Inflammatory macrophage (primary cell): ENCODE data around the gene SLC23A1.
A peak's percentile ranks its signal among the peaks of the same experiment; 100 is the strongest.
"Not testable (repeated sequence)": the region's sequence is repeated elsewhere in the genome, so short reads cannot be mapped to it uniquely, and the experiment has no call there.

Source experiments
- DNase-seq, 2 donors: peaks; one replicate each; pipeline ENCODE4 v3.0.0-alpha.2; 2020 to 2022

Gene SLC23A1

GRCh38 chr5:139389701-139390638 is 6.9 kb upstream of the SLC23A1 start, which contains the start of gene MZB1:
TSS of gene MZB1 (minus strand) at chr5:139389913. CDS start at chr5:139389856, 57 bp downstream.
- DNase-seq: no peak

DNA sequence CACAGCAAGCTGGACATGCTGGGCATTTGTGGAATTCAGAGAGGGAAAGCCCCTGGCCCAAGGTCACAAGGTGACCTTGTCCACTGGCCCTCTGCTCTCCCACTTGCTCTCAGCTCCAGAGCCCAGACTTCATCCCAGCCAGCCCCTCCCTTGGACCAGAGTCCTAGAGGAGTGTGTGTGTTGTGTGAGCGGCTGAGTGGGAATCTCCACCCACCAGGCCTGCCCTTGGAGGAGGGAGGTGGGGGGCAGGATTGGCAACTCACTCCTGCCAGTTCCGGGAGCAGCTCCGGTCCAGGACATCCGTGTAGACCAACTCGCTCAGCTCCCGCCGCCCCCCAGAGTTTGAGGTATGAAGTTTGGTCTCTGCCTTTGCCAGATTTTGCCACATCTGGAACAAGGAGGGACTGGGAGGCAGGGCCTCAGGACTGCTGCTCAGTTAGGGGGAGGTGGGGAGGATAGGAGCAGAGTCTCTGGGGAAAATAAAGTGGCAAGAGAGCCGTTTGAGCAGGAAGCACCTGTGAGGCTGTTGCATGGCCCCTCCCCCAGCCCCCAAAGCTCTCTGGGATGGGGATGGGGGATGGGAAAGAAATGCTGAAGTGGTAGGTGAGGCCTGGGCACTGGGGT is 5.2 kb upstream of the SLC23A1 start:
- DNase-seq: no peak

- no peak for DNase-seq
These were observed 4.6 kb upstream of the SLC23A1 start for GRCh38 chr5:139387611-139388197.

DNA sequence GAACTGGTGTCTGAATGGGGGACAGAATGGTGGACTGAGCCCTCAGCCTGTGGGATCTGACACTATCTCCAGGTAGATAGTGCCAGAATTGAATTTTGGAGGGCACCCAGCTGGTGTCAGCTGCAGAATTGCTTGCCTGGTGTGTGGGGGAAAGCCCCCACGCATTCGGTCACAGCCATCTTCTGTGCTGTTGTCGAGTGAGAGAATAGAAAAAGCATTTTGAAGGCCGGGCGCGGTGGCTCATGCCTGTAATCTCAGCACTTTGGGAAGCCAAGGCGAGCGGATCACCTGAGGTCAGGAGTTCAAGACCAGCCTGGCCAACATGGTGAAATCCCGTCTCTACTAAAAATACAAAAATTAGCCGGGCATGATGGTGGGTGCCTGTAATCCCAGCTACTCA is 3.9 kb upstream of the SLC23A1 start:
- DNase-seq: not testable (repeated sequence)

- peak in 1 of 2 donors; percentile 26 for DNase-seq
These were observed 2.9 kb upstream of the SLC23A1 start for GRCh38 chr5:139386050-139386438.

- peak; percentile 27 to 47 for DNase-seq
These were observed 2.3 kb upstream of the SLC23A1 start for GRCh38 chr5:139385061-139386049.

GRCh38 chr5:139384591-139385051 is 1.5 kb upstream of the SLC23A1 start:
- no peak for DNase-seq

- no peak for DNase-seq
These were observed 995 bp upstream of the SLC23A1 start for GRCh38 chr5:139383993-139384590.

GRCh38 chr5:139382807-139383206 is 290 bp downstream of the SLC23A1 start:
- no peak for DNase-seq

GRCh38 chr5:139381837-139382761 is 998 bp downstream of the SLC23A1 start:
- DNase-seq: no peak

DNA sequence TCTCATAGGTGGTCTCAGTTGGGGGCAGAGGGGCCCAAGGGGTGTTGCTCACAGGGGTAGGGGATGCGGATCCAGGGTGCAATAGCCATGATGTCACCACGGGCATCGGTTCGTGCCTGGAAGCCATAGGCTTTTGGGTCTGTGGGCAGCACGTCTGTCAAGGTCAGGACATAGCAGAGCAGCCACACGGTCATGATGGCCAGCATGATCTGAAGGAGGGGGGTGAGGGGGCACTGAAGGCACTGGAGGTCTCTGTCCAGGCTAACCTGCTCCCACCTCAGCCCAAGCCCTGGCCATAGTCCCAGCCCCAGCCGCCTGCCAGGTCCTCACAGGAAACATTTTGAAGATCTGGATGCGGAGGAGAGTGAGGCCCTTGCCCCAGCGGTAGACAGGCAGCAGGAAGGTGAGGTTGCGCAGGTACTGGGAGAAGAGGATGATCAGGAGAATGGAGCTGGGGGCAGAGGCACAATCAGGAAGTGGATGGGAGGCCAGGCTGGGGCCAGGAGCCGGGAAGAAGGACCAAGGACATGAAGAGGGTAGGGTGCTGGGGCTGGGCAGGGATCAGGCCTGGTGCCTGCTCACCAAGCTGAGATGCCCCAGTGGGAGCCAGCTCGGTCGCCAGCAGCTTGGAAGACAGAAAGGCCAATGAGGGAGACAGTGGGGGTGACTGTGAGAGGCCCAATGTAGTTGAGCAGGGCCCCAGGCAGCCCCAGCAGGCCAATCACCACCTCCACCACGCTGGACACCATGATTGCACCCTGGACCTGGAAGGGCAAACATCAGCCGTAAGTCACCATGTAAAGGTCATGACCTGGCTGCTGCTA is 3.3 kb downstream of the SLC23A1 start:
- DNase-seq: no peak

DNA sequence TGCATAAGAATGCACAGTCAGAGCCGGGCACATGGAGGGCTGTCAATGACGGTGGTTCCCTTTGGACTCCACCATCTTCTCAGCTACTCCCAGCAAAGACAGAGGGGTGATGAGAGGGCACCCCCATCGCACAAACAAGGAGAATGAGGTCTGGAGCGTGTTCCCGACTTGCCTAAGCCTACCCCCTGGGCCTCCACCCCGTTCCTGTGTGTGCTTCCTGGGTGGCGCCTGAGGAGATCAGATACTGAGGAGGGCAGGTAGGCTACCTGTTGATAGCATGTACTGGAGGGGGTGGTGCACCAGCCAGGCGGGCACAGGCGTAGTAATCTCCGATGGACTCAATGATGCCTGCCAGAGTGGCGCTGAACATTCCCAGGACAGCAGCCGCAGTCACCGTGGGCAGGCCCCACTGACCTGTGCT is 4.1 kb downstream of the SLC23A1 start:
- DNase-seq: no peak

- no peak for DNase-seq
These were observed 4.8 kb downstream of the SLC23A1 start for GRCh38 chr5:139378101-139378825.

DNA sequence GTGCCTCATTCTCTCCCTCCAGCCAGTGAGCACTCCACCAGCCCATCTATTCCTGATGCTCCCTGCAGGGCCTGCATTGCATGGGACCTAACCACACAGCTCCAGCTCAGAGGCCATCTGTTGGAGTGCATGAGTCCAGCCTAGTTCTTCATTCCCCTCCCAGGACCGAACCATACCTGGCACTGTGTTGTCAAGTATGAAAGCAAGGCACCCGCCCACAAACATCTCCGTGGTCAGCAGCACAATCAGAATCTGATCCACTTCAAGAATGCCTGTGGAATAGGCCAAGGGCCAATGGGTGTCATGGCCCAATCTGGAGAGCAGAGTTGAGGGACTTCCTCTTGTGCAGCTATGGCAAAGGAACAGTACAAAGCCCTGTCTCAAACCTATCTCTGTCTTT is 5.9 kb downstream of the SLC23A1 start:
- no peak for DNase-seq

GRCh38 chr5:139376364-139376763 is 6.7 kb downstream of the SLC23A1 start:
- DNase-seq: no peak

DNA sequence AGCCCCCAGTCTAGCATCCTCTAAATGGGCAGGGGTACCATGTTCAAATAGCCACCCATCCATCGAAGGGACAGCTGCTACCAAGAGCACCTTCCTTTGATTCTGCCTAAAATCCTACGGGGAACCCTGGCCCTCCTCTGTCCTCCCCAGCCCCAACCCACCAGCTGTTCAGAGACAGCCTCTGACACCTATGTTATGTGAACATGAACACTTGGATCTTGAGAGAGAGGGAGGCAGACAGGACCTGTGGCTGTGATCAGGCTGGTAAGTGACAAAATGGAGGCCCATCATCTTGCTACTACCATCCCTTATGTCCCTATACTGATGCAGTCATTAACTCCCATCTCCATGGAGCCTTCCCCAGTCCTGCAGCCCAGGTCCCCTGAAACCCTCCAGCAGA is 8.2 kb downstream of the SLC23A1 start:
- no peak for DNase-seq

GRCh38 chr5:139371482-139372435 is 11.3 kb downstream of the SLC23A1 start:
- DNase-seq: peak in 1 of 2 donors; percentile 23

DNA sequence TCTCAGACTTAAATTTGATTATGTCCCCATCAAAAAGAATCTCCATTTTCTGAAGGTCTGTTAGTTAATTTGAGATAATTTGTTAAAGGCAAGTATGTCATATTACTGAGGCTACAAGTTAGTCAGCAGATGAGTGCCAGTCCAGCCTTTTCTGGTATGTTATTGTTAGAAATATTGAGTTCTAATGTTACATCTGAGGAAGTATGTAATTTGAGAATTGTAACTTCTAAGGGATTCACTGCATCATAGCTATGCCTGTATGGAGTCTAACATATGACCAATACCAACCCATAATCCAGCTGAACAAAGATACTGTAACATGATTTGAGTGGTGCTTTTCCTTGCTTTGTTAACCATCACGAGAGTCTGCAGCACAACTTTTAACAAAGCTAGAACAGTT is 13.9 kb downstream of the SLC23A1 start:
- DNase-seq: no peak
